AG09309 (cell line): Measurements from ENCODE around the gene POLR3B.

Experiments used
- DNase-seq: peaks from one replicate; pipeline ENCODE4 v3.0.0-alpha.2; 2010; ENCODE audit warnings: low read depth
- H3K4me3 ChIP-seq: 2 replicates; pipeline ENCODE4 v1.5.1; 2011; ENCODE audit warnings: mild to moderate bottlenecking, low read depth, low read length, moderate library complexity; ENCODE audit not compliant: control insufficient read depth
- CTCF ChIP-seq: IDR thresholded peaks from 2 replicates; pipeline ENCODE4 v1.5.1; 2011; ENCODE audit warnings: mild to moderate bottlenecking, low read depth, low read length, inconsistent platforms; ENCODE audit not compliant: insufficient read depth, control insufficient read depth; ENCODE audit errors: missing control alignments

Gene POLR3B

GRCh38 chr12:106315523-106315922 lies 42.0 kb upstream of the POLR3B start:
- H3K4me3 ChIP-seq: no peak overlapping the region
- no peak for DNase-seq
- no peak for TF ChIP-seq CTCF

- no peak for TF ChIP-seq CTCF
- no peak overlapping the region for H3K4me3 ChIP-seq
- DNase-seq: no peak
Observed at GRCh38 chr12:106317406-106318082, 40.0 kb upstream of the POLR3B start.

GRCh38 chr12:106321139-106321850 lies 36.3 kb upstream of the POLR3B start:
- TF ChIP-seq CTCF: no peak
- DNase-seq: no peak
- no peak overlapping the region for H3K4me3 ChIP-seq

- no peak for DNase-seq
- H3K4me3 ChIP-seq: no peak overlapping the region
- TF ChIP-seq CTCF: no peak
Observed at GRCh38 chr12:106323537-106323936, 34.0 kb upstream of the POLR3B start.

- no peak for TF ChIP-seq CTCF
- no peak for DNase-seq
- no peak overlapping the region for H3K4me3 ChIP-seq
Observed at GRCh38 chr12:106327309-106327869, 30.2 kb upstream of the POLR3B start.

GRCh38 chr12:106328735-106329134 lies 28.8 kb upstream of the POLR3B start:
- no peak for DNase-seq
- no peak overlapping the region for H3K4me3 ChIP-seq
- no peak for TF ChIP-seq CTCF
